Measurements from ENCODE around the gene KIF4A.
"Not testable (repeated sequence)": the region's sequence is repeated elsewhere in the genome, so short reads cannot be mapped to it uniquely, and the experiment has no call there.

The KIF4A gene, protein sequence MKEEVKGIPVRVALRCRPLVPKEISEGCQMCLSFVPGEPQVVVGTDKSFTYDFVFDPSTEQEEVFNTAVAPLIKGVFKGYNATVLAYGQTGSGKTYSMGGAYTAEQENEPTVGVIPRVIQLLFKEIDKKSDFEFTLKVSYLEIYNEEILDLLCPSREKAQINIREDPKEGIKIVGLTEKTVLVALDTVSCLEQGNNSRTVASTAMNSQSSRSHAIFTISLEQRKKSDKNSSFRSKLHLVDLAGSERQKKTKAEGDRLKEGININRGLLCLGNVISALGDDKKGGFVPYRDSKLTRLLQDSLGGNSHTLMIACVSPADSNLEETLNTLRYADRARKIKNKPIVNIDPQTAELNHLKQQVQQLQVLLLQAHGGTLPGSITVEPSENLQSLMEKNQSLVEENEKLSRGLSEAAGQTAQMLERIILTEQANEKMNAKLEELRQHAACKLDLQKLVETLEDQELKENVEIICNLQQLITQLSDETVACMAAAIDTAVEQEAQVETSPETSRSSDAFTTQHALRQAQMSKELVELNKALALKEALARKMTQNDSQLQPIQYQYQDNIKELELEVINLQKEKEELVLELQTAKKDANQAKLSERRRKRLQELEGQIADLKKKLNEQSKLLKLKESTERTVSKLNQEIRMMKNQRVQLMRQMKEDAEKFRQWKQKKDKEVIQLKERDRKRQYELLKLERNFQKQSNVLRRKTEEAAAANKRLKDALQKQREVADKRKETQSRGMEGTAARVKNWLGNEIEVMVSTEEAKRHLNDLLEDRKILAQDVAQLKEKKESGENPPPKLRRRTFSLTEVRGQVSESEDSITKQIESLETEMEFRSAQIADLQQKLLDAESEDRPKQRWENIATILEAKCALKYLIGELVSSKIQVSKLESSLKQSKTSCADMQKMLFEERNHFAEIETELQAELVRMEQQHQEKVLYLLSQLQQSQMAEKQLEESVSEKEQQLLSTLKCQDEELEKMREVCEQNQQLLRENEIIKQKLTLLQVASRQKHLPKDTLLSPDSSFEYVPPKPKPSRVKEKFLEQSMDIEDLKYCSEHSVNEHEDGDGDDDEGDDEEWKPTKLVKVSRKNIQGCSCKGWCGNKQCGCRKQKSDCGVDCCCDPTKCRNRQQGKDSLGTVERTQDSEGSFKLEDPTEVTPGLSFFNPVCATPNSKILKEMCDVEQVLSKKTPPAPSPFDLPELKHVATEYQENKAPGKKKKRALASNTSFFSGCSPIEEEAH

DNA sequence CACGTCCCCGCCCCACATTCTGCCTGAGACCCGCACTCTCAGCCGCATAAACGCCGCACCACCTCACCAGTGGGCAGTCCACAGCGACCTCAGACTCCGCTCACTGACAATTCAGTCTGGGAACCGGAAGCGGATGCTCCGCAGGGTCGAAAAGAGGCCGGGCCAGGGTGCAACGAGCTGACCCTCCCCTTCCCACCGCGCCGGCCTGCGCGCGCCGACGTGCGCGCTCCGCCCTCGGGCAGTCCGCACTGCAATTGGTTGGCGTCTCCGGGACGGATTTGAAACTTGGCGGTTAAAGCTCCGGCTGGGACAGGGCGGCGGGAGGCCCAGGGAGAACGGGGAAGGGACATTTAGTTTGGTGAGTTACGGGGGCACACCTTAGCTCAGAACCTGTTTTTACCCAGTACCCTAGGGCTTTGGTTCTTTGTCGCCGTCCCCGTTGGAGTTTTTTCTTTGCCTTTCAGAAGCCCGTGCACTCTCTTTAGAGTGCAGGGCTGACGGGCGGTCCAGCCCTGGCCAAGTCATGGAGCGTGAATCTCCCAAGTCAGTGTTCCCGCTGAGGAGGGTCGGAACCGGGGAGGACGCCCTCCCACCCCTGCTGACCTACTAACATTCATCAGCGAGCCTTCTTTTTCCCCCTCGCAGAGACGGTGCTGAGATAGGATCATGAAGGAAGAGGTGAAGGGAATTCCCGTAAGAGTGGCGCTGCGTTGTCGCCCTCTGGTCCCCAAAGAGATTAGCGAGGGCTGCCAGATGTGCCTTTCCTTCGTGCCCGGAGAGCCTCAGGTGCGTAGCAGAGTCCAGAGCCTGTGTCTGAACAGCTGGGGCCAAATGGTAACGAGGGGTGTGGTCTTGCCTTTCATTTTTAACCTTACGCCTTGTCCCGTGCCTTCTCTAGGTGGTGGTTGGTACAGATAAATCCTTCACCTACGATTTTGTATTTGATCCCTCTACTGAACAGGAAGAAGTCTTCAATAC, at the start of gene KIF4A, which contains the start of gene PDZD11:
Gene KIF4A, plus strand, starts transcription at position 312 of the 978 bp plus-strand sequence. Its CDS starts 355 bp downstream, at position 667.
Gene PDZD11, minus strand, starts transcription at position 135 of the 978 bp plus-strand sequence. CDS start 586 bp downstream, outside the sequence.
- FAIRE-seq, result peak; percentile 91

DNA sequence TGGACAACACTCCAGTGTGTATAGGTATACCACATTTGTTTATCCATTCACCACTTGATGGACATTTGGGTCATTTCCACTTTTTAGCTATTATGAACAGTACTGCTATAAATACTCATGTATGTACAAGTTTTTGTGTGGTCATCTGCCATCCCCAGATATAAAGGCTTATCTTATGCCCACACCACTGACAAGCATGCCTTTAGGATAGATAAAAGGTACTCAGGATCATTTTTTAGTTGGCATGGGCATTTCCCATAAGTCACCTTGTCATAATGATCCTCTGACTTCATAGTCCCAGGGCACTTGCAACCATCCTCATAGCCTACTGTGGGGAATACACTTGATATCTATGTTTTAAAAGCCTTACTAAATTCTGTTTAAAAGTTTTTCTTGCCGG, 49.2 kb upstream of the KIF4A start:
- FAIRE-seq, result no peak

DNA sequence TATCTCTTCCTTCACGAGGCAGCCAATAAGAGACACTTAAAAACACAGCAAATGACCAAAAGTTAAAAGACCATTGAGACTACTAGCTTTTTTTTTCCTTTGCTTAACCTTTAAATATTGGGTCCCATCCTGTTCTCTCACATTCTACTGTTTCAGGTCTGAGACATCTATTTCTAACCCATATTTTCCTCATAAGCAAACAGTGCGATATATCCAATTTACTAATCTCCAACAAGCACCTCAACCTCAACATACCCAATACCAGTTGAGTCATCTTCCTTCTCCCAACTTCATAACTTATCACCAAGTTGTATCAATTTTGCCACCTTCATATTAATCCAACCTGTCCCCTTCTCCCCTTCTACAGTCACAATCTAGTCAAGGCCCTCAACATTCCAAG, 48.4 kb upstream of the KIF4A start:
- no peak for FAIRE-seq

DNA sequence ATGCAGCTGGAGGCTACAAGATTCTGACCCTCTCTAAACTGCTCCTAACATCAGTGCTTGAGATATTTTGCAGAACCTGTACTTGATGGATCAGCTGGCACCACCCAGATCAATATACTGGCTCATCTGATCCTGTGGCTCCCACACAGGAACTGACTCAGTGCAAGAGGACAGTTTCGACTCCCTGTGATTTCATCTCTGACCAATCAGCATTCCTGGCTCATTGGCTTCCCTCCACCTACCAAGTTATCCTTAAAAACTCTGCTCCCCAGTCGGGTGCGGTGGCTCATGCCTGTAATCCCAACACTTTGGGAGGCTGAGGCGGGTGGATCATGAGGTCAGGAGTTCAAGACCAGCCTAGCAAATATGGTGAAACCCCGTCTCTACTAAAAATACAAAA, 46.3 kb upstream of the KIF4A start:
- FAIRE-seq, result not testable (repeated sequence)

DNA sequence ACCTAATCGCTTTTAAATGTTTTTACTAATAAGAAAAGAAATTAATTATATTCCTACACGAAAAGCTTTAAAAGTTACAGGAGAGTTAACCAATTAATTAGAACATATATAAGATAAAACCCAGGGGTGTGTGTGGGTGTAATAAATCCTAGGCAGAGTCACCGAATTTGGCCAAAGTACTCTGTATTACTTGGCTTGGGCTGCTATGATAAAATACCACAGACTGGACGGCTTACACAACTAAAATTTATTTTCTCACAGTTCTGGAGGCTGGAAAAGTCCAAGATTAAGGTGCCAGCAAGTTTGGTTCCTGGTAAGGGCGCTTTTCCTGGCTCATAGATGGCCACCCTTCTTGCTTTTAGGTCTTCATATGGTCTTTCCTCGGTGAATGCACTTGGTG, 45.0 kb upstream of the KIF4A start:
- FAIRE-seq, result no peak

DNA sequence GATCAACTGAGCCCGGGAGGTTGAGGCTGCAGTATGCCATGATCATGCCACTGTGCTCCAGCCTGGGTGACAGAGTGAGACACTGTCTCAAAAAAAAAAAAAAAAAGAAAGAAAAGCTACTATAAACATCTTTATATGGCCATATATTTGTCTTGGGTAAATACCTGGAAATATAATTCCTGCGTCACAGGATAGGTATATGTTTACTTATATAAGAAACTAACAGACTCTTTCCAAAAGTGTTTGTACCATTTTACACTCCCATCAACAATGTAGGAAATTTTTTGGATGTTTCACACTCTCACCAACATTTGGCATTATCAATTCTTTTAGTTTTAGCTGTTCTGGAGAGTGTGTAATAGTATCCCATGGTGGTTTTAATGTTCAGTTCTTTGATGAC, 42.7 kb upstream of the KIF4A start:
- no peak for FAIRE-seq

DNA sequence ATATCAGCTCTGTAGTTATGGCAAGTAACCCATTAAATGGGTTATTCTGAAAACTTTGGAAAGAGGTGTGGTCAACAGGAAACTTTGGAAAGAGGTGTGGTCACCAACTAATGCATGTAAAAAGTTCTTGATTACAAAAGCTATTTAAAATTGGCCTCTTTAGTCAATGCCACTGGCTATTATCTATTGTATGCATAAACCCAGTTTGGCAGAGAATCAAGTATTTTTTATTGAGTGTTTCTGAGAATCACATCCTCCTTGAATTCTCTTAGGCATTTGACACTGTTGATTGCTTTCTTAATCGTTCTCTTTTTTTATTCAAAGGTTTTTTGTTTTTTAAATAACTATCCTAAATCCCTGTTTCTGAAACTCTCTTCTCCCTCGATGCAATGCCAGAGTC, 37.4 kb upstream of the KIF4A start:
- no peak for FAIRE-seq

DNA sequence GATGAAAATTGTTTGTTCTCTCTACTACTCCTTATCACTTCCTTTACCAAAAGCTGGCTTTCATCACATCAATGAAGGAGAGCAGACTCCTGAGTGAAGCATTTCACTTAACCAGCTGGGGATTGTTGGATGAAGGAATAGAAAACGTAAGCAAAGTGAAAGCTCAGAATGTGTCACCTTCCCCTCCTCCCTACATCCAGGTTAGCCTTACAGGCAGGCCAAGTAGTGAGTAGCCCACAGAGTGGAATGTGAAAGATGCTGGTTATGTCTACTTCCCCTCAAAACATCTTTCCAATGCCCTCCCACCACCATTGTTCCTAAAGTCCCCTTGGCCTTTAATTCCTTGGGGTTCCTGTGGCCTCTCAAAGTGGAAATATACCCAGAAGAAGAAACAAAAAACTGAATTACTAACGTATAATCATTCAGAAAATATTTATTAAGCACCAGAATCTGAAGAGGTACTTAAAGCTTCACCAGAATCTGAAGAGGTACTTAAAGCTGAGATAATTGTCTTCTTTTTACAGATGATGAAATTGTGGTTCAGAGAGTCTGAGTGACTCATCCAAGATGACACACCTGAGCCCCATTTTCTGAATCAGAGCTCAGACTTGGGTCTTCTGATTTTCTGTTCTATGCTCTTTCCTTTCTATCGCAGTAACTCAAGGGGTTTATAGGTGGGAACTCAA, 36.4 kb upstream of the KIF4A start:
- FAIRE-seq, result no peak

DNA sequence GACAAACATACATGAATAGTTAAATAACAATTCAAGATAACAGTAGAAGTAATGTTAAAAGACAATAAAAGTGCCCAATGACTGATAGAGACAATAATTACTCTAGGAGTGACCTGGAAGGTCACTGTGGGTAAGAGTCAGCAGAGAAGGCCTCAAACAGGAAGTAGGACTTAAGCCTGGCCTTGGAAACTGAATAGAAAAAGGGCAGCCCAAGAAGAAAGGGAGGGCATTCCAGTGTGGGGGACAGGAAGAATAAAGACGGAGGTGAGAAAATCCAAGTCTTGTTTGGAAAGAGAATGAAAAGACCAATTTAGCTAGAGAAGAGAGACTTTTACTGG, 35.9 kb upstream of the KIF4A start:
- FAIRE-seq, result no peak

DNA sequence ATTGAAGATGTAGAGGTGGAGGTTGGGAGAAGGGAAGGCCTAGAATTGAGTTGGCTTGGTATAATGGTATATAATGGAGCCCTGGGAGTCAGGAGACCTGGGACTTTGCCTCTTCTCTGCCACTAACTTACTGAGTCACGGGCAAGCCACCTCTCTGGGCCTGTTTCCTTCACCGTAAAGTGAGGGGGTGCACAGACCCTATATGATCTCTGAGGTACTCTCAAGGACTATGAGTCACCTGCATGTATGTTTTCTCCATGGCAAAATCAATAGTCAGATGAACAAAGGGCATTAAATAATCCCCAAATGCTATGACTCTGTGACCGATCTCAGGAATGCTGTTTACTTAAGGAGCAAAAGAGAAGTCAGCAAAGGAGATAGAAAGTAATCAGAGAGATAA, 35.0 kb upstream of the KIF4A start:
- FAIRE-seq, result no peak

DNA sequence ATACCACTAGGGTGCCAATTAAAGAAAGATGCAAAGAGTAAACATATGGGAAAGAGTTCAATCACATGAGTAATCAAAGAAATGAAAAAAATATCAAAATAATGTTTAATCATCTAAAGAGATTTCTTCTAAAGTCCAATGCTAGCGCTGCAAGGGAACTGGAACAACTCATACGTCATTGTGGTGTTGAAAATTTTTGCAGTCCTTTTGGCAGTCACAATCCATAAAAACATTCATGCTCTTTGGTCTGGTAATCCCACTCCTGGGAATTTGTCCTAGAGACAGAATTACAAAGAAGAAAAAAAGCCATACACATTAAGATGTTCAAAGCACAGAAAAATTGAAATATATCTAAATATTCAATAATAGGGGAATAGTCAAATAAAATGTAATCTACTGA, 34.5 kb upstream of the KIF4A start:
- FAIRE-seq, result no peak

DNA sequence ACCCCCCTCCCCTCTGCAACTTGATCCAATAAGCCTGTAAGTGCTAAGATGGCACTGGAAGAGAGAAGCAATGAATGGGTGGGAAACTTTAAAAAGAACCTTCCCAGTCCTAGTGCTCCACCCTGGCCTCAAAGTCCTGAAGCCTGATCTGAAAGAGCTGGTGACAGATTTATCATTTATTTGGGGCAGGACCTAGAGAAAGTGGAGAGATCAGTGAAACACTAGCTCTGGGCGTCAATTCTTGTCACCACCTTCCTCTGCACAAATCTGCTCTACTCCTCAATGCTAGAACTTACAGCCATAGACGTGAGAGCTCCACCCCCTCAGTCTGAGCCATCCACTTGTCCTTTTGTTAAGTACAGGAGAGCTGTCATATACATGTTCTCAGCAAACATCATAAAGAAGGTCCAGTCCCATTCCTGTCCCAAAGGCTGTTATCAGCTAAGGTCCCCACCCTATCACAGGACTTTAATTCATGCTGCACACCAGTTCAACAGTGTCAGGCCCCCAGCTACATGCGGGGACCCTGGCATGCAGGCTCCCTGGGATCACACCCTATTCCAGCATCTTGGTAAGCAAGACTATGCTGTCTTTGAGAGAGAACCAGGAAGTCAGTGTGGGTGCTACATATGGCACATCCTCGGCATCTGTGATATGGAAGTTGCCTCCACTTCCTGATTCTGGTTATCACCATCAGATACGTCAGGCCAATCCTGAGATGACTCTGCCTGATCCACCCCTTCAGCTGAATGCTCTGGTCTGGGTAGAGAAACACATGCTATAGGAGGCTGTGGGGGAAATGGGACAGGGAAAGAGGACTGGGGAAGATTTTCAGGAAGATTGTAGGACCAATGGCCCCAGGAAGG, 32.2 kb upstream of the KIF4A start:
- no peak for FAIRE-seq

DNA sequence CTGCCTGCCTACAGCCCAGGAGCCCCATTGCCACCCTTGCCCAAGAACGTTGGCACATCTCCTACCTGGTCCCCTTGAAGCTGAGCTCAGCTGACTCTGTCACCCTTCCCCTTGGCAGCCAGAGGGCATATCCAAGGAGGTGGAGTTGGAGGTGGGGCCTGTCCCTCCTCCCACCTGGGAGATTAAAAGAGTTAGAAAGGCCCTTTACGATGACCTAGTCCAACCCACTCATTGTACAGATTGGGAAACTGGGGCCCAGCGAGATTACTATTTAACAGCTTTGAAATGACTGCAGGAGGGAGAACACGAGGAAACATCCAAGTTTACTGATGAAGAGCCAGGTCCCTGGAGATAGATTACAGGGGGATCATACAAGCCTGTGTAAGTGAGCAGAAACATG, 29.8 kb upstream of the KIF4A start, which contains the start of gene P2RY4:
Gene P2RY4, minus strand, starts transcription at position 101 of the 400 bp plus-strand sequence. CDS start 580 bp downstream, outside the sequence.
- FAIRE-seq, result no peak

DNA sequence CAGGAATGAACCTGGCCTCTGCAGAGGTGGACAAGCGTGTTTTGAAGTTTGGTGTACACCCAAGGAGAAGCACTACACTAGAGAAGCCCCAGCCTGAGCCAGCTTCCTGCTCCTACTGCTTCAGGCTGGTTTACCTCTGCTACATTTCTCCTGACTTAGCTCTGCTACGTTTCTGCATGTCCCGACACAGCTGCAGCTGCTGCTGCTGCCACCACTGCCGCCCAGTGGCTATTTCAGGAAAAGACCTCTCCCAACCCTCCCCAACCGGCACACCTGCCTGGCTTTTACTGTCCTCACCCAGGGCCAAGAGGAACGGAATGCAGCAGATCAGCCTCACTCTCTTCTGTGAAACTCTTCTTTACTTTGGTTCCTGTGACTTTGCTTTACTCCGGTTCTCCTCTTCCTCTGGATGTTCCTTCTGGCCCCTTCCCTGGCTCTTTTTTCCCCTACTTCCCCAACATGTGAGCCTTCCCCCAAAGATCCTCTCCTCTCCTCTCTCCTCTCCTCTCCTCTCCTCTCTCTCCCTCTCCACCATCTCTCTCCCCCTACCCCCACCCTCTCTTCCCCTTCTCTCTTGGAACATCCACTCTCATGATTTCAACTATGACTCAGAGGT, 26.8 kb upstream of the KIF4A start:
- peak; percentile 19 for FAIRE-seq

DNA sequence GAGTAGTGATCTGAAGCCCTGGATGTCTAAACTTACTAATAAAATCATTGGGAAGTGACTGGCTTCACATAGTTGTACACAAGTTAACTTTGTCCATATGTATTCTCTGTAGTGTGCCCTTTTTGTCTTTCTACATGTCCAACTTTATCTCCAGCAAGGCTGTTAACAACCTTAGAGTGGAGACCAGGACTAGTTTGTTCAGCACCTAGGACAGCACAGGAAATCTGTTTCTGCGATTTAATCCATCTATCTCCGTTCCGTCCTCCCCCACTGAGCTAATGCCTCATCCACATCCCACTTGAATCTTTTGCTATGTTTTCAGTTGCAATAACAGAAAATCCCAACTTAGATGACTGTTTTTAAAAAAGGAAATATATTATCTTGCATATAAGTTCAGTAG, 25.1 kb upstream of the KIF4A start:
- FAIRE-seq, result no peak

DNA sequence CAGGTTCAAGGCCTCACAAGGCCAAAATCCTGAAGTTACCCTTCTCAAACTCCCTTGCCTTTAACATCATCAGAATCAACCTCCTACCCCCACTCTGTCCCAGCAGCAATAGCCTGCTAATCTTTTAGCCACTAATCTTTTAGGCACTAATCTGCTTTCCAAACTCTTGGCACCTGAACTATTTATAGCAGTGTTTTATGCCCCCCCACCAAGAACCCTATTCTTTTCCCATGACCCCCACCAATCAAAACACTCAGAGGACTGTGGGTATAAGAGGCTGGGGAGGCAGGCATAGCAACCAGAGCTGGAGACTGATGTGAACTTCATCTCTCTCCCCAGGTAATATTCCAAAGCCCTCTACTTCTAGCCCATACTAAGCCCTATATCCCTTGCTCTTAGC, 21.9 kb upstream of the KIF4A start, which contains the start of gene ARR3:
Gene ARR3, plus strand, starts transcription at position 301 of the 400 bp plus-strand sequence. CDS start 1,052 bp downstream, outside the sequence.
- FAIRE-seq, result no peak

DNA sequence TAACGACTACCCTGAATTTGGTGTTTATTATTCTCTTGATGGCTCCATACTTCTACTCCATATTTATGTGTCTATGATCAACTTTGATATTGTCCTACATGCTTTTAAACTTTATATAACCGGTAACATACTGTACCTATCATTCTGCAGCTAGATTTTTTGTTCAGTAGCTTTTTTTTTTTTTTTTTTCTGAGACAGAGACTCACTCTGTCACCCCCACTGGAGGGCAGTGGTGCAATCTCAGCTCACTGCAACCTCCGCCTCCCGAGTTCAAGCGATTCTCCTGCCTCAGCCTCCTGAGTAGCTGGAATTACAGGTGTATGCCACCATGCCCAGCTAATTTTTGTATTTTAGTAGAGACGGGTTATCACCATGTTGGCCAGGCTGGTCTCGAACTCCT, 15.9 kb upstream of the KIF4A start:
- not testable (repeated sequence) for FAIRE-seq

DNA sequence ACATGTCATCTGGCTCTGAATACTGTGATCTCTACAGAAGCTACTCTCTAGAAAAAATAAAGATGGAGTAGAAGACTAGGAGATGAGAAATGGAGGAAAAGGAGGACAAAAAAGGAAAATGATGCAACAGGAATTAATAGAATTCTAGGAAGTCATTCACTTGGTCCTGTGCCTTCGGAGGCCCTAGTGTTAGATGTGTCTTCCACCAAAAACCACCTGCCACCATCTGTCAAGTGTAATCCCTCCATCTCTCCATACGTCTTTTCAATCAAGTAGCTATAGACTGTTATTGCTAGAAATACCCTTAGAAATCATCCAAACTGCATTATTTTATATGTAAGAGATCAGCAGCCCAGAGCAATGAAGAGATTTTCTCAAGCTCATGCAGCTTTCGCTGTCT, 10.8 kb upstream of the KIF4A start:
- FAIRE-seq, result no peak

DNA sequence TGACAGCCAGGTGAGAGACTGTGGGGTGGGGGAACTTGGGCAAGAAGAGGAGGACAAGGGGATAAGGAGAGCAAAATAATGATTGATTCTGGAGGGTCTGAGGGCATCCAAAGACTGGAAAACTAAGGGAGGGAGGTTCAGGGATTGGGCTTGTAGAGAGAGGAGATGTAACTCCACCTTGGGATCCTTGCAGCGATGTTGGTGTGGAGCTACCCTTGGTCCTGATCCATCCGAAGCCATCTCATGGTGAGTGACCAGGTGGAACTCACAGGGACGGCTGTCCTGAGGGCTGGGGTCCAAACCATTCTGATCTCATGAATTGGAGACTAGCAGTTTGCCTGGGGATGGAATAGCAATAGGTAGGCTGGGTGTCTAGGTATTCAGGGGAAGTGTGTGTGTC, 9.3 kb upstream of the KIF4A start:
- FAIRE-seq, result no peak

DNA sequence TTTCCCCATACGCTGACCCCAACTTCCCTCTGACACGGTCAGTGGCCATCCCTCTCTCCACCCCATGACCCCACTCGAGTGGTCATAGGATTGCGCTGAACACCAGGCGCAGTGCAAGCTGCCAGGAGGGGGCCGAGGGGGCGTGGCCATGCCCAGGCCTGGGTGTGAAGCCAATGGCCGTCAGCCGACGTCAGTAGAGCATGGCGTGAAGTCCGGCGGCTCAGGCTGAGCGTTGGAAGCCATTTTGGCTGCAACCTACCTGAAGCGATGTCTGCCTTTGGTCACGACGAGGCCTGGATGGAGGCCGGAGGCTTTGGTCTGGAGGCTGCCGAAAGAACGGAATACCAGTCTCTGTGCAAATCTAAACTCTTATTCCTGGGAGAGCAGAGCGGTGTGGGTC, 8.0 kb upstream of the KIF4A start, which contains the start of gene RAB41:
Gene RAB41, plus strand, starts transcription at position 222 of the 400 bp plus-strand sequence. Its CDS starts 46 bp downstream, at position 268.
- FAIRE-seq, result no peak
